H4 (cell line): ENCODE data around the gene PSMC1. TPM values are rescaled to one million over a fixed set of nuclear protein-coding genes. Genes with fewer than 3 reads are reported as not detected.
"Not testable (repeated sequence)": the region's sequence is repeated elsewhere in the genome, so short reads cannot be mapped to it uniquely, and the experiment has no call there.

Experiments
- DNase-seq: peaks from one replicate; pipeline ENCODE4 v3.0.0-alpha.2; 2015; ENCODE audit warnings: low spot score
- total RNA-seq: library from RNA; depleted of rRNA; stranded (reverse); fragments of >200 nt; shearing (Covaris generic); gene quantifications from 2 replicates; pipeline ENCODE4 v1.2.3, GENCODE V29; 2014; rRNA removed

Gene PSMC1
- total RNA-seq: 335 and 362 TPM in 2 replicates

DNA sequence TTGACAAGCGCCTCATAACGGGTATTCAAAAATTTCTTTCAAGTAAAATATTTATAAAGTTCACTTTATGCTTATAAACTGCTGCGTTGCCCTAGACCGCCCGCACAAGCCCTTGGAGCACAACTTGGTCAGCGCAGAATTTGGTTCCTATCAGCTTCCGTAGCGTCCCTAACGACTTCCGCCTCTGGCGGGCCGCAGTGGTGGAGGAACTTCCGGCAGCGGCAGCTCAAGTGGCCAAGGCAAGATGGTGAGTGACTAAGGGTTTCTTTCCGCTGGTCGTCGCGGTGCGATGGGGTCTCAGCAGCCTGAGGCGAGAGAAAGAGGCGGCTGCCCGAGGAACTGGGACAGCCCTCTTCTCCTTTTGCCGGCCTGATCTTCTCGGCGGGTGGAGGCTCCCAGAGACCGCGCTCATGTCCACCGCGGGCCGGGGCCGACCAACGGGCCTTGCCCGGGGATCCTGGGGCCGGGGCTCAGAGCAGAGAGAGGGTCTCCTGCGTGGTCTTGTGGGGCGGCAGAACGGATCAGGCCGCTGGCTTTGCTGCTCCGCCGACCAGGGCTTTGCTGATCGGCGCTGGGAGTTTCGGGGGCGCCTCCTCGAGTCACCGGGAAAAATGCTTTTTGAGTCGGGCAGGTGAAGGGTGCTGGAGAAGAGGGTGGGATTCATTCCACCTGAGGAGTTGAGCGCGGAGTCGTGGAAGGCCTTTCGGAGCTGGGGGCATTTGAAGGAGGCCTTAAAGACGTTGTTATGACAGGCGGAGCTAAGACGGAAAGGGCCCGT is at the start of gene PSMC1:
PSMC1 (plus strand) TSS at position 200 of the 778 bp plus-strand sequence; CDS start at position 245, 45 bp downstream.
- DNase-seq: peak; percentile 90

DNA sequence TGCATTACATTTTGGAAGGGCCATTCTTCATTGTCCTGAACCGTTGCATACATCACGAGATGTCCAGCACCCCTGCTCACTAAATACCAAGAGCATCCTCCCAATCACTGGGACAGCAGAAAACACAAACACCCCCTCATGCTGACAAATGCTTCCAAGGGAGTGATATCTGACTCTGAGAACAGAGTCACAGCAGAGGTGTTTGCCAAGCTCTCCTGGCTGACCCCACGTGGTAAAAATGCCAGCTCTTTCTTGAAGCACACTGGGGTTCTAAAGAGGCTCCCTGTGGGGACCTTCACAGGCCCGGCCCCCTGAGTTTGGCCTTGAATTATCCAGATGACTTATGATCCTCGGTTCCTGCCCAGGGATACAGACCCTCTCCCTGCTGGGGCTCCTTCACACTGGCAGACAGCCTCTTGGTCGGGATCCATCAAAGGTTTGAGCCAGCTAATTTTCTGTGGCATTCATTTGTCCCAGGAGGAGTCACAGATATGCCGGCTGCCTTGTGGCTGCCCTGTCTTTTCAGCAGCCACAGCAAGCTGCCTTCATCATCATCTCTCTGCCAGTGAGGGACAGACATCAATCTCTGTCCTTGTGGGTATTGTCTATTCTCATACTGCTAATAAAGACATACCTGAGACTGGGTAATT is 43.1 kb upstream of the PSMC1 start:
- DNase-seq: no peak

GRCh38 chr14:90228478-90228877 is 27.9 kb upstream of the PSMC1 start:
- no peak for DNase-seq

DNA sequence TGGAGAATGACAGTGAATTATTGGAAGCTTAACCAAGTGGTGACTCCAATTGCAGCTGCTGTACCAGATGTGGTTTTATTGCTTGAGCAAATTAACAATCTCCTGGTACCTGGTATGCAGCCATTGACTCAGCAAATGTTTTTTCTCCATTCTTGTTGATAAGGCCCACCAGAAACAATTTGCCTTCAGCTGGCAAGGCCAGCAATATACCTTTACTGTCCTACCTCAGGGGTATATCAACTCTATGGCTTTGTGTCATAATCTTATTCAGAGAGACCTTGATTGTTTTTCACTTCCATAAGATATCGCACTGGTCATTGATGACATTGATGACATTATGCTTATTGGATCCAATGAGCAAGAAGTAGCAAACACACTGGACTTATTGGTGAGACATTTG is 26.4 kb upstream of the PSMC1 start:
- DNase-seq: not testable (repeated sequence)

- DNase-seq: peak; percentile 28
Measured at GRCh38 chr14:90235179-90235976, 21.0 kb upstream of the PSMC1 start.

DNA sequence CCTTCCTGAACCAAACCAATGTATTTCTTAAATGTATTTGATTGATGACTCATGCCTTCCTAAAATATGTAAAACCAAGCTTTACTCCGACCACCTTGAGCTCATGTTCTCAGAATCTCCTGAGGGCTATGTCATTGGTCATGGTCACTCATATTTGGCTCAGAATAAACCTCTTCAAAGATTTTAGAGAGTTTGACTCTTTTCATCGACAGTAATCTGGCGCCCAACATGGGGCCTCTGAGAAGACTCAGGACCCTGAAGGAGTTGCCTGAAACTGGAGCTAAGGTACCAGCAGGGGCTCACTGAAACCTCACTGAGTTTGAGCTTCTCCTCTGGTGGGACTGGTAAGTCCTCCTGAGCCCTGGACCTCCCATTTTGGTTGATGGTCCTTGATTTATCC is 17.2 kb upstream of the PSMC1 start:
- DNase-seq: no peak

DNA sequence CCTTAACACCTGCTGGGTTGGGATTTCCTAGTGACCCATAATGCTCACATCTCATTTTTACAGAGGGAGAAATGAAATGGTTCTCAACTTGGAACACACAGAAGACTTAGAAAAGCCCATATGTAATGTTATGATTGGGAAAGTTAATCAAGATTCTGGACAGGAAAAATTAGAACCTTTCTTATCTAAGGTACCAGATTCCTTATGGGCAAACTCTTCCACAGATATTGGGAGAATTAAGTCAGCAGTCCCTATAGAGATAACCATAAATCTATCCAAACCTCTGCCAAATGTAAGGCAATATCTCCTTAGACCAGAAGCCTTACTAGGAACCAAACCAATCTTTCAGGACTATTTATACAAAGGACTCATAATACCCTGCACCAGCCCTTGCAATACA is 13.9 kb upstream of the PSMC1 start:
- DNase-seq: no peak

GRCh38 chr14:90246936-90247335 is 9.4 kb upstream of the PSMC1 start:
- no peak for DNase-seq

DNA sequence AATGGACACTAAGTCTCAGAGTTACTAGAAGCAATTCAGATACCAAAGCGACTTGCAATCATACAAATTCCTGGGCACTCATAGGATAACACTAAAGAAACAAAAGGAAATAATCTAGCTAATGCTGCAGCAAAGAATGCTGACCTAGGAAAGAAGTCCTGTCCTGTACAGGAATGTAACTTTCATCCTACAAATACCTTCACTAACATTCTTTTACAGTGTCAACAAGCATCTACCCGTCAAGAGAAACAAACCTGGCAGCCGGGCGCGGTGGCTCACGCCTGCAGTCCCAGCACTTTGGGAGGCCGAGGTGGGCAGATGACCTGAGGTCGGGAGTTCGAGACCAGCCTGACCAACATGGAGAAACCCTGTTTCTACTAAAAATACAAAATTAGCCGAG is 8.9 kb upstream of the PSMC1 start:
- DNase-seq: not testable (repeated sequence)

DNA sequence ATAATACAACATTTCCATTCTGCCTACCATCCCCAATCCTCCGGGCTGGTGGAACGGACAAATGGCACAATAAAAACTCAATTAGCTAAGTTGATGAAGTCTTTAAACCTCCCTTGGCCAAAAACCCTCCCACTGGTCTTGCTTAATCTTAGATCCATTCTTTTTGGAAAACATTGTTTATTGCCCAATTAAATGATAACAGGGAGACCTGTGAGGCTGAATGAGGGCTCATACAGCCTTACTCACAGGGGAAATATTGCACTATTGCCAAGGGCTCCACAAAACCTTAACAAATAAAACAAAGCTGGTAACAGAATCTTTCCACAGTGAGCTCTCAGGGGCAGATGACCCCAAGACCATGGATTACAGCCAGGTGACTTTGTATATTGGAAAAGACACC is 7.8 kb upstream of the PSMC1 start:
- DNase-seq: no peak

DNA sequence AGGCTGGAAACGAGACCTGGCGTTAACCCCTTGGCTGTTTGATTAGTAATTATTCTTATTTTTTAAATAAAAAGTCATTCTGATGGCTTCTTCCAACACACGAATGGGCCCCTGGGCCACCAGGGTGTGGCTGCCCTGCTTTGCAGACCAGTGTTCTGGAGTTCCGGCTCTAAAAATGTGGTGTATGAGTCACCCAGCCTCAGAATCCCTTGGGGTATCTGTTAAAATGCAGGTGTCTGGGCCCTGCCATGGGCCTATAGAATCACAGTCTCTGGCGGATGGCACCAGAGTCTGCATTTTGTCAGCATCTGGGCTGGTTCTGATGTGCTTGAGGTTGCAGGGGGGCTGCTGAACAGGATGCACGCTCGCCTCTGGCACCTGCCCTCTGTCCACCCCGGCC is 2.5 kb upstream of the PSMC1 start:
- no peak for DNase-seq

- no peak for DNase-seq
Measured at GRCh38 chr14:90255871-90256270, 482 bp upstream of the PSMC1 start.

- DNase-seq: no peak
Measured at GRCh38 chr14:90263748-90264449, 7.5 kb downstream of the PSMC1 start.

GRCh38 chr14:90266441-90267154 is 10.2 kb downstream of the PSMC1 start:
- no peak for DNase-seq

- no peak for DNase-seq
Measured at GRCh38 chr14:90268420-90268819, 12.1 kb downstream of the PSMC1 start.

DNA sequence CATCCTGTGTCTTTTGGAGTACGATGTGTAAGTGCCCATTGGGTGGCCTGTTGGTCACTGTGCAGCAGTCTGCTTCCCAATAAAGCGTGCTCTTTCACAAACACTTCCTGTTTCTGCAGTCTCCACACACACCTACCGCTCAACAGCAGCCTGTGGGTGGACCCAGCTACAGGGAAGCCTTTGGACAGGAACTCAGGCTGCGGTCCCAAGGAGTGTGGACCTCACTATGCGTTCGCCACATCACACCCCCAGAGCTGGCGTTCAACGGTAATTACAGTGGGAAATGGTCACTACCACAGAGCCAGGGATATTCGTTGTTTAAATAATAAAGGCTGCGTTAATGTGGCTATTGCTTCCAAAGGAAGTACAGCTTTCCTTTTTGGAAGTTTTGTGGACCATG is 16.2 kb downstream of the PSMC1 start:
- no peak for DNase-seq

GRCh38 chr14:90273532-90273931 is 17.2 kb downstream of the PSMC1 start:
- DNase-seq: no peak

- no peak for DNase-seq
Measured at GRCh38 chr14:90274019-90274418, 17.7 kb downstream of the PSMC1 start.

DNA sequence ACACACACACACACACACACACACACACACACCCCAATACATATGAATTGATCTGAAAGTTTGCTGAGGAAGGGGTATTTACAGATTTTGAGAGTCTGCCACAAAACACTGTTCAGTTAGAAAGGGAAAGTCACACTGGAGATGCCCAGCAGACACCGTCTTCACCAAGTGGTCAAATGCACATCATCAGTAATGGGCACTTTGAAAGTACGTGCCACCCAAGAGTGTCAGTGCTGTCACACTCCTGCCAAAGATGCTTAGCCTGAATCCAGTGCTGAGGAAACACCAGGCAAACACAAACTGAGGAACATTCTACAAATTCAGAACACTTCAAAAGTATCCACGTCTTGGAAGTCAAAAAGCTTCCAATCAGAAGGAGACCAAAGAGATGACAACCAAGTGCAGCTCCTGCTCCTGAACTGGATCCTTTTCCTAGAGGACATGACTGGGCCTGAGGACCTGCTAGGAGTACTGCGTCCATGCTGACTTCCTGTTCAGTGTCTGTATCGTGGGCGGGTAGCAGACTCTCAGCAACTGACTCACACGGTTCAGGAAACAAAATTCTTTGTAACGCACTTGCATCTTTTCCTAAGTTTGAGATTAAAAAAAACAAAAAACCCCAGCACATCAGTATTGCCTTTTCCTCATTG is 18.6 kb downstream of the PSMC1 start:
- no peak for DNase-seq

GRCh38 chr14:90275458-90275814 is 19.1 kb downstream of the PSMC1 start:
- DNase-seq: no peak

- no peak for DNase-seq
Measured at GRCh38 chr14:90275820-90276219, 19.5 kb downstream of the PSMC1 start.
